GM18519 (cell line): ENCODE data around the gene TMEM258.

Experiments used
- ATAC-seq: cut with Tn5 transposase; IDR thresholded peaks from one replicate; pipeline ENCODE4 v1.9.1; 2021; ENCODE audit warnings: mild to moderate bottlenecking, moderate library complexity; ENCODE audit not compliant: unreplicated experiment, low FRiP score

TMEM258 gene

GRCh38 chr11:61777234-61778090, 14.9 kb downstream of the TMEM258 start:
- no peak for ATAC-seq

DNA sequence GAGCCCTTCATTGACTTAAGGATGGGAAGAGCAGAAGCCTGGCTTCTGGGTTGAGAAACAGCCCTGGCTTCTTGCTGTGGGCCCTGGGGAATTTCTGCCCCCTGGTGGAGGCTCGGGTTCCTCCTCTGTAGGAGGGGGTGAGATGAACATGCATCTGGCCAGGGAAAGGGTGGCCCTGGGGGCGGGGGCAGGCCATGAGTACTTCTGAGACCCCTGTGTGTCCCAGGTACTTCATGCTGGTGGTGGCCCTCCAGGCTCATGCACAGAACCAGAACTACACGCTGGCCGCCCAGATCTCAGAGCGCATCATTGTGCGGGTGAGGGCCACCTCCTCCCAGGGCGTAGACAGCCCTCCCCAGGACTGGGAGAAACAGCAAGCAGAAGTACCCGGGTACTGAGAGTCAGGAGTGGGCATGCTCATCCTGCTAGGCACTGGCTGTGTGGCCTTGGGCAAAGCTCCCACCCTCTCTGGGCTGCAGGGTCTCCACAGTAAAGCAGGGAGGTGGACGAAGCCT, 15.8 kb downstream of the TMEM258 start:
- no peak for ATAC-seq

DNA sequence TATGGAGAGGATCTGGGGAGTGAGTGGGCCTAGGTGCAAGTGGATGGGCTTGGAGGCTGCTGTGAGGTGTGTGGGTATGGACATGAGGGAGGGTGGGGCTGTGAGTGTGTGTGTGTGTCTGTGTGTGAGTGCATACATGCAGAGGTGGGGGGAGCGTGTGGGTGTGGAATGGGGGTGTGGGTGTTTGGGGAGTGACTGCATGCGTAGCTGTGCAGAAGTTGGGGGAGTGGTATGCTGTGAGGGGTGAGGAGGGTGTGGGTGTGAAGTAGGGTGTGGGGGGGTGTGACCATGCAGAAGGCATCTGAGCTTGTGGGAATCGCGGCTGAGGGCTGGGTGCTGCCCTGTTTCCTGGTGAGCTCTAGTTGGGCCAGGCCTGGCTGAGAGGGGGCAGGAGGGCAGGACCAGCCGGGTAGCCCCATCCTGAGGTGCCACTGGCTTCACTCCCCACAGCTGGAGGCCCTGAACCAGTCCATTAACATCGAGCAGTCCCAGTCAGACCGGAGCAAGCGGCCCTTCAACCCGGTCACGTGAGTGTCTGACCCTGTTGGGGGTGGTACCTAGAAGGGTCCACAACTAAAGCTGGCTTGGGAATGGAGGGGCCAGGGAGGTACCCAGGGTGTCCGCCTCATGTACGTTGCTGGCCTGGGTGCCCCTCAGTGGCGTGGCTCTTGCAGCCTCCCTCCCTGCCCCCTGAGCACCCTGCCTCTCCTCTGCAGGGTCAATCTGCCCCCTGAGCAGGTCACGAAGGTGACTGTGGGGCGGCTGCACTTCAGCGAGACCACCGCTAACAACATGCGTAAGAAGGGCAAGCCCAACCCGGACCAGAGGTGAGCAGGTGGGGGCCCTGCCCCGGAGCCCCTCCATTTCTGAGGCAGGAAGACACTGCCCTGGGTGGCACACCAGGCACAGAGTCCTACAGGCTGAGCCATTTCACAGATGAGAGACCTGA, 16.5 kb downstream of the TMEM258 start:
- ATAC-seq = no peak

DNA sequence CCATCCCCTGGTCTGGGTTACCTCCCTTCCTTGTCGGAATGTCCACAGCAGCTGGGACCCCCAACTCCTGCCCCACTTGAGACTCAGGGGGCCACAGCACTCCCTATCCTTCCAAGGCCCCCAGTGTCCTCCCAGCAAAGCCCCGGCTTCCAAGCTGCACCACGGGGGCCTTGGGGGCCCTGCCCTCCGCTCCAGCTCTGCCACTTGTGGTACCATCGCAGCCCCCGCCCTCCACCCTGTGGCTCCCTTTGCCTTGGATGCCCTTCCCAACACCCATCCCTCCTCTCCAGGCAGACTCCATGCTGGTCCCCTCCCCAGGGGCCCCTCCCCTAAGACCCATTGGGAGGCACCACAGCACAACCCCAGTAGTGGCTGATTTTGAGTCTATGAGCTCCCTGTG, 17.3 kb downstream of the TMEM258 start:
- ATAC-seq = no peak

GRCh38 chr11:61774411-61774810, 18.0 kb downstream of the TMEM258 start:
- no peak for ATAC-seq

DNA sequence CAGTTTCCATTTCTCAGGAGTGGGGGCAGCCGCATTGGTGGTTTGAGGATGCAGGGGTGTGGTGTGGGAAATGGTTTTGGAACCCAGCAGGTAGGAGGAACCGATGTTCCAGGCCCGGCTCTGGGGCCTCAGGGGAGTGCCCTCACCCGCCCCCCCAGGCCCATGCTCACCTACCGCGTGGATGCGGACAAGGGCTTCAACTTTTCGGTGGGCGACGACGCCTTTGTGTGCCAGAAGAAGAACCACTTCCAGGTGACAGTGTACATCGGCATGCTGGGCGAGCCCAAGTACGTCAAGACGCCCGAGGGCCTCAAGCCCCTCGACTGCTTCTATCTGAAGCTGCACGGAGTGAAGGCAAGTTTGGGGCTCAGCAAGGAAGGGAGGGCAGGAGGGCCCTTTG, 18.6 kb downstream of the TMEM258 start:
- ATAC-seq = no peak

- no peak for ATAC-seq
Measured at GRCh38 chr11:61773356-61773755, 19.0 kb downstream of the TMEM258 start.

DNA sequence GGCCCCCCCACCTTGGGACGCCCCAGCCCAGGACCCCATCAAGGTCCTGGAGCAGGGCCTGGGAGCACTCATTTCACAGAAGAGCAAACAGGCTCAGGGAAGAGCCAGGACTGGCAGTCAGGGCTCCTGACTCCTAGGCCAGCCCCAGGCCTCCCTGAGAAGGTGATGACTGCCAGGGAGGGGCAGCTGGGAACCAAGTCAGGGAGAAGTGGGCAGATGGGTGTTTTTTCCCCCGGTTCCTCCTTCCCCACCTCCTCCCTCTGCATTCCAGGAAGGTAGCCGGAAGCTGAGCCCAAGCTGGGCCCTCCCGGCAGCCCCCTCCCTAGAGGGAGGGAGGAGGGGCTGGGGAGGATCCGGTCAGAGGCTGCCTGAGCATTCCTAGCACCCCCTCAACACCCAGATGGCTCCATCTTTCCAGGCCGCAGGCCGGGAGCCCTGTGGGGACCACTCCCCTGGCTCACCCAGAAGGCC, 20.4 kb downstream of the TMEM258 start:
- ATAC-seq = no peak

DNA sequence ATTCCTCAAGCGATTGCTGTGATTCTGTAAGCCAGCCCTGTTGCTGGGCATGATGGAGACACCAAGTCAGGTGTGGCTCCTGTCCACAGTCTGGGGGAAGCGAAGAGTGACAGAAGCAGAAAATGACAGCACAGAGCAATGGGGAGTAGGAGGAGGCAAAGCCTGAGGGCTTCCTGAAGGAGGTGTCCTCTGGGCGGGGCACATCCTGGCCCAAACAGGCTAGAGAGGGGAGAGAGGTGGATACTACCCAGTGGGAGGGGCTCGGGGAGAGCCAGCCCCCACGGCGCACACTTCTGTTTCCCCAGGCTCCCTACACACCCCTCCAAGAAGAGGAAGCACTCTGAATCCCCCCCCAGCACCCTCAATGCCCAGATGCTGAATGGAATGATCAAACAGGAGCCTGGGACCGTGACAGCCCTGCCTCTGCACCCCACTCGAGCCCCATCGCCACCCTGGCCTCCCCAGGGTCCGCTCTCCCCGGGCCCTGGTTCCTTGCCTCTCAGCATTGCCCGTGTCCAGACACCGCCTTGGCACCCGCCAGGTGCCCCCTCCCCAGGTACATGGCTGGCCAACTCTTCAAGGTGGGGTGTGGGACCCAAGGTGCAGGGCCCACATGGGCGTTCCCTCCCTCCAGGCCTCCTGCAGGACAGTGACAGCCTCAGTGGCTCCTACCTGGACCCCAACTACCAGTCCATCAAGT, 21.1 kb downstream of the TMEM258 start:
- no peak for ATAC-seq

GRCh38 chr11:61769946-61770683, 22.3 kb downstream of the TMEM258 start:
- ATAC-seq = no peak

GRCh38 chr11:61769169-61769920, 23.1 kb downstream of the TMEM258 start:
- no peak for ATAC-seq

GRCh38 chr11:61768376-61769076, 23.9 kb downstream of the TMEM258 start:
- no peak for ATAC-seq

DNA sequence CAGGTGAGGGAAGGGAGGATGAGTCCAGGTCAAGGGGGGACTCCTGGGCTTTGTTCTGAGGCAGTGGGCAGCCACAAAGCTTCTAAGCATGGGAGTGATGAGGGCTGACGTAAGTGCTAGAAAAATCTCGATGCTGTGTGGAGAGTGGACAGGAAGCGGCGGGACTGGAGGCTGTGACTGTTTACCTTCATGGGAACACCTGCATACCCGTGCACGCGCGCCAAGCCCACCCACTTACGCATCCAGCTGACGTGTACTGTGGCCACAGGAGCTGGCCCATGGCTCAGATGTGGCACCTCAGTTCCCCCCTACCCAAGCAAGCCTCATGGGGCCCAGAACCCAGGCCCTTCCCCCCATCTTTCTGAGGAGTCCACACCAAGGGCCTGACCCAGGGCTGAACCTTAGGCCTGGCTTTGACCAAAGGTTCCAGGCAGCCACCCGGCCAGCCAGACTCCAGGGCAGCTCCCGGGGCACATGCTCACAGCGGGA, 26.0 kb downstream of the TMEM258 start:
- ATAC-seq = no peak

- ATAC-seq = no peak
Measured at GRCh38 chr11:61765550-61766253, 26.7 kb downstream of the TMEM258 start.

DNA sequence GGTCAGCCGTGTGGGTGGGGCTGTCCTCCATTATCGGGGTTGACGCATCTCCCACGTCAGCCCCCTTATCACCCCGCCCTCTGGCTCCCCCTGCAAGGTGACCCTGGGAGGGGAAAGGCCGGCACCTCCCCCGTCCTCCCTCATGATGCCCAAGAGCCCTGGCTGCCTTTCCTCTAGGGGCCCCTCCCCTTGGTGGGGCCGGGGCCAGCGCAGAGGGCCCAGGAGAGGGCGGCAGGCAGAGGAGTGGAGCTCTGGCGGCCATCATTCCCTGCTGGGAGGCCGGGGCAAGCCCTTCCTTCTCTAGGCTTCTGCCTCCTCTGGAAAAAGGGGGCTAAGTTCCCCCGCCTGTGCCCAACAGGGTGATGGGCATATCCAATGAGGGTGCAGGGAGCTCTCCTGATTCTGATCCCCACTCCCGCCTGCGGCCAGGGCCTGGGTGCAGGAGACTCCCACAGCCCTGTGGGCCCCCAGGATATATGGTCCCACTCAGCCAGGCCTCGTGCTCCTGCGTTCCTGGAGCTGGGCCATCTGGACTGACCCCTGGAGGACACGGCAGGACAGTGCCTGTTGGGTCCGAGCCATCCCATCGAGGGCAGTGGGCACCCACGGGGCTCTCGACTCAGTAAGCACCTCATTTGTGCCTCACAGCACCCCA, 27.7 kb downstream of the TMEM258 start:
- ATAC-seq = no peak

GRCh38 chr11:61763930-61764605, 28.3 kb downstream of the TMEM258 start:
- no peak for ATAC-seq

GRCh38 chr11:61762798-61763197, 29.6 kb downstream of the TMEM258 start:
- no peak for ATAC-seq
